ES-I3 (cell line): ENCODE measurements around the gene TRAF3IP3.

ENCODE experiments used
- H3K36me3 ChIP-seq: 2 replicates; pipeline ENCODE4 v1.6.1; 2013; ENCODE audit warnings: mild to moderate bottlenecking, low read length, control low read depth, moderate library complexity; ENCODE audit not compliant: insufficient read depth
- H3K4me1 ChIP-seq: 2 replicates; pipeline ENCODE4 v1.6.1; 2013; ENCODE audit warnings: mild to moderate bottlenecking, control low read depth, low read length; ENCODE audit not compliant: insufficient read depth
- H3K9ac ChIP-seq: 2 replicates; pipeline ENCODE4 v1.6.1; 2013; ENCODE audit warnings: low read depth, mild to moderate bottlenecking, low read length, moderate library complexity
- H3K9me3 ChIP-seq: 2 replicates; pipeline ENCODE4 v1.6.1; 2013; ENCODE audit warnings: mild to moderate bottlenecking, low read length, moderate library complexity; ENCODE audit not compliant: control insufficient read depth, insufficient read depth

TRAF3IP3 gene

DNA sequence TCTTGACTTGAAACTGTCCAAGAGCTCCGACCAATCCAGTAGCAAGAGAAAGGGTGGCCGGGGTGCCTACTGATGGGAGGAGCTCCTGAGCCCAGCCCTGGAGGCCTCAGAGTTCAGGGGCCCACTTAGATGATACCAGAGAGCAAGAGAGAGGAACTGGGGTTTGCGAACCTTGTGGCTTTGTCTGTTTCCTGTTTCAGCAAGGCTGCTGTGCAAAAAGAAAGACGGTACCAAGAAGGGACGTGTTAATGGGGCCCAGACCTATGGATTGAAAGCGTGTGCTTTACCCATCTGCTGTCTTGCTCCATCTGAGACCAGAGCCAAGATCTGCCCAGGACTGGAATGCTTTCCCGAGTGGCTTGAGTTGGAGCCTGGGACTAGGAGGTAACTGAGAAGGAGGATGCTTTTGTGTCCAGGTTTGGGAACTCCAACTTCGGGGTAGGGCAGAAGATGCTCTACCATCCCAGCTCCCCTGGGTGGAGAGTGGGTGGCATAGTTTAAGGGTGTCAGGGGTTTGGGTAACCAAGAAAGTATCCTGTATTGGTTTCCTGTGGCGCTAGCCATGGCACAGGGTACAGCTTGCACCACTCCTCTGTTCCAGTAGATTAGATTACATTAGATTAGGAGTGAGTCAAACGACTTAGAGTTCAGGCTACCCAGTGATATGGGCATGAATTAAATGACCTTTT lies at the start of gene TRAF3IP3:
TRAF3IP3 (plus strand) TSS at position 128 of the 689 bp plus-strand sequence. CDS start 3,987 bp downstream, outside the sequence.
- H3K4me1 ChIP-seq, result no peaks in the 10 kb centered on the region
- H3K9me3 ChIP-seq, result no peaks in the 10 kb centered on the region
- no peak within 1 kb of the TSS for H3K9ac ChIP-seq
- H3K36me3 ChIP-seq, result no peaks in the 10 kb centered on the region

DNA sequence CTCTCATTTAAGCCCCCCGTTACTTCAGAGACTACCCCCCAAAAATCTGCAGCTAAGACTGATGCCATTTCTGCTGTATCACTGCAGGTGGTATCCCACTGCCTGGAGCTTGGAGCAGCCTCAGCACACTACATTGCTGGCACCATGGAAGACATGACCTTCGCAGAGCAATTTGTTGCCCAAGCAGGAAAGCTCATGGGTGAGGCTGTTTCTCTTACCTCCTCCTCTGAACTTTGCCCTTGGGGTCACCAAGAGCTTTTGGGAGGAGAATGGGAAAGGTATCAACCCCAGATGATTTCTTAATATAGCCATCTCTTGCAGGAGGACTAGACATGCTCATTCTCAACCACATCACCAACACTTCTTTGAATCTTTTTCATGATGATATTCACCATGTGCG lies 49.2 kb upstream of the TRAF3IP3 start:
- Histone ChIP-seq H3K4me1 (no peaks in the 10 kb centered on the region), H3K36me3 (no peaks in the 10 kb centered on the region; the same call in 1 of the 2 replicates), H3K9ac (no peak overlapping the region), H3K9me3 (no peaks in the 10 kb centered on the region)

DNA sequence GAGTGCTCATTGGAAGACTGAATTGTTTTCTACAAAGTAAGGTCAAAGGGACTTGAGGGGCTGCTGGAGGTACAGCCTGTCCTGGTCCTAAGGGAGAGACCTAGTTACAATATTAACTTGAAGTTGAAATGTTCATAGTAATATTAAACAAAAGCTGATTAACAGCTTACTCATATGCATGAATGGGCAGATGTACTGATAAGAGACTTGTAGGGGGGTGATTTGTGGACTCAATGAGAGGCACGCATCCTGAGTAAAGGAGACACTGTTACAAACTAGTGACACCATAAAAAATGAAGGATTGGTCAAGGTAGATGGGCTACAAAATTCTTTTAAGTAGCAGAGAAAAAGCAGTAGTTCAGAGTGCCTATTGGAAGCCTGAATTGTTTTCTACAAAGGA lies 48.5 kb upstream of the TRAF3IP3 start:
- H3K9ac ChIP-seq, result no peak overlapping the region
- H3K9me3 ChIP-seq, result no peaks in the 10 kb centered on the region
- H3K4me1 ChIP-seq, result no peaks in the 10 kb centered on the region
- no peaks in the 10 kb centered on the region; the same call in 1 of the 2 replicates for H3K36me3 ChIP-seq

DNA sequence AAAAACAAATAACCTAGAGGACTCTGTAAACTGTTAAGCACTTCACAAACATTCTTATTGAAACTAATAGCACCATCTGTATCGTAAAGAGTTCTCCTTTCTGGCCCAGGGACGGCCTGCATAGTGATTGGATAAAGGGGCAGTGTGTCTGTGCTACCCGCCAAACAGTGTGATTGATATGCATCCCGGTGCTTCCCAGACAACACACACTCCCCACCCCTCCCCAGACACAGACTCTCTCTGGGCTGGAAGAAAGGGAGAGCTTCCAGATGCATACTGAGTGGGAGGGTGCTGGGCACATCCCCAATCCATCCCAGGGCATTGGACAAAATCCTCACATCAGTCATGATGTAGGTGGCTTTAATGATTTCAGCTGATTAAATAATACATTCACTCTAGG lies 47.6 kb upstream of the TRAF3IP3 start:
- Histone ChIP-seq H3K9ac (no peak overlapping the region), H3K36me3 (no peaks in the 10 kb centered on the region; the same call in 1 of the 2 replicates), H3K9me3 (no peaks in the 10 kb centered on the region), H3K4me1 (no peaks in the 10 kb centered on the region)

DNA sequence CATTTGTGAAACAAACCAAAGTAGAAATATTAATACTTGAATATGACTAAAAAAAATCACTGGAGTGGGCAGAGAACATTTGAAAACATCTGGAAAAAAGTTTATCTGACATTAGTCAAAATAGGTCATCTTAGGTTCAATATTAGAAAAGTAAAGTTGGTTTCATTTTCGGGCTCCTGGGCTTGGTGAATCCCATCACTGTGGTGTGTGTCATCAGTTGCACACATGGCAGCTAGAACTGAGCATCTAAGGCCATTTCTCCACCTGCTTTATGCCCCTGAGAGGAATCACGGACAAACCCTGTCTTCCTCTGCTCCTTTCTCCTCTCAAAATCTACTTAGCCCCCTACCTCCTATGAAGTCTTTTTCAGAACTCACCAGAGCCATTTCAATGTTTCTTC lies 45.8 kb upstream of the TRAF3IP3 start:
- Histone ChIP-seq H3K4me1 (no peaks in the 10 kb centered on the region), H3K9me3 (no peaks in the 10 kb centered on the region), H3K36me3 (no peaks in the 10 kb centered on the region; the same call in 1 of the 2 replicates), H3K9ac (no peak overlapping the region)

DNA sequence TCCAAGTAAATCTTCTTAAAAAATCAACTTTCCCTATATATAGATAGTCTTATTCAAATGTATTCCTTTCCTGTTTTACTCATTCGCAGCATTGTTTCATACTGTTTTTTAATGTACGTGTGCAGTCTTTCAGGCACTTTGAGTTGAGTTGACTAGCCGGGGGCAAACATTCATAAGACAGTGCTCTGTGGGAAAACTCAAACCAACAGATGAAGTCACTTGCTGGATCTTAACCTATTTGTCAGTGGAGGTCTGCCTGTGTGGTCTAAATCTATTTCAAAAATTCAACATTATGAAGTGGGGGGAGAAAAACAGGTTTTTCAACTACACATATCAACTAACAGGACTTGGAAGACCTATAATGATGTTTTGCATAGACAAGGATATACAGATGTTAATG lies 45.0 kb upstream of the TRAF3IP3 start:
- Histone ChIP-seq H3K36me3 (no peaks in the 10 kb centered on the region), H3K4me1 (no peaks in the 10 kb centered on the region), H3K9ac (no peak overlapping the region), H3K9me3 (no peaks in the 10 kb centered on the region)

DNA sequence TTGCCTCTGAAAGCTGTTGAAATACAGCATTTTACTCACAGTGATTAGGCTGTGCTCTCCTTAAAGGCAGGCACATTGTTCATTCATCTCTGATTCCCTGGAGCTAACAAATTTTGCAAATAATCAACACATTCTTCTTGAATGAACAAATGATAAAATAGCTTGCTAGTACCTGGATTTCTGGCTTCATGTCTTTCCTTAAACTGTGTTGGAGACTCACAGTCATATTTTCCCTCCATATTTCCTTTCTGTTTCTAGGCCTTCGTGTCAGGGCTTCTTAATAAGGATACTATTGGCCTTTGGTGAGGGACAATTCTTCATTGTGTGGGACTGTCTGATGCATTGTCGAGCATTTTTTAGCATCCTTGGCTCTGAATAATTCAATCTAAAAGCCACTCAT lies 41.5 kb upstream of the TRAF3IP3 start:
- no peaks in the 10 kb centered on the region for H3K36me3 ChIP-seq
- no peak overlapping the region for H3K9ac ChIP-seq
- no peaks in the 10 kb centered on the region for H3K9me3 ChIP-seq
- H3K4me1 ChIP-seq, result no peaks in the 10 kb centered on the region

DNA sequence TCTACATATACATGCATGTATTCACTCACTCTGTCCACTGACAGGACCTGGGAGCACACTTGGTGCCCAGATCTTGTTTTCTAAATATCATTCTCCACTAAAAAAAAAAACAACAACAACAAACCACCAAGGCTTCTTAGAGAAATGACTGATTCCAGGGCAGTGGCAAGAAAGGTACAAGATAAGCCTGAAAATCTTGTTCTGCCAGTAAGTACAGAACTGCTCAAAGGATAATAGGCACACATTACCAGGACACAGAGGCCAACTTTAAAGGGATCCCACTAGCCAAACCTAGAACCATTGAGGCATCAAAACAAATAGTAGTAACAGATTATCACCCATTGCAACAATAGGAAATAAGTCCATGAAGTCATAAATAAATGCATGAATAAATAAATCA lies 40.5 kb upstream of the TRAF3IP3 start:
- no peaks in the 10 kb centered on the region for H3K9me3 ChIP-seq
- no peak overlapping the region for H3K9ac ChIP-seq
- H3K36me3 ChIP-seq, result no peaks in the 10 kb centered on the region
- H3K4me1 ChIP-seq, result no peaks in the 10 kb centered on the region

GRCh38 chr1:209717818-209718217 lies 38.0 kb upstream of the TRAF3IP3 start:
- no peaks in the 10 kb centered on the region for H3K4me1 ChIP-seq
- no peaks in the 10 kb centered on the region for H3K36me3 ChIP-seq
- no peaks in the 10 kb centered on the region for H3K9me3 ChIP-seq
- H3K9ac ChIP-seq, result no peak overlapping the region

DNA sequence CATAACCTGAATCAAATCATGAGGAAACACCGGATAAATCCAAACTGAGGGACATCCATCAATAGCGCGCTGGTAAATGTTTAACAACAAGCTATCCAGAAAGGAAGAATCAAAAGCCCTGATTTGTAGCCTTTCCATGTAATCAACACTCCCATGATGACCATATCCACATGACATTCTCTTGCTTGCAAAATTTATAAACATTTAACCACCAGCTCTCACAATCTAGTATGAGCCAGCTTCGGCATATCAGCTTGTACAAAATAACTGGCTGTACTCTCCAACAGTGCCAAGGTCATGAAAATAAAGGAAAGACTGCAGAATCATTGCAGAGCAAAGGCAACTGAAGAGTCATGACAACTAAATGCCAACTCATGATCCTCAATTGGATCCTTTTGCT lies 35.5 kb upstream of the TRAF3IP3 start:
- H3K4me1 ChIP-seq, result no peaks in the 10 kb centered on the region
- no peaks in the 10 kb centered on the region for H3K9me3 ChIP-seq
- no peaks in the 10 kb centered on the region for H3K36me3 ChIP-seq
- H3K9ac ChIP-seq, result no peak overlapping the region

- H3K9ac ChIP-seq, result no peak overlapping the region
- no peaks in the 10 kb centered on the region for H3K36me3 ChIP-seq
- no peaks in the 10 kb centered on the region for H3K9me3 ChIP-seq
- no peaks in the 10 kb centered on the region for H3K4me1 ChIP-seq
Observed at GRCh38 chr1:209720826-209721225, 35.0 kb upstream of the TRAF3IP3 start.

- Histone ChIP-seq H3K36me3 (no peaks in the 10 kb centered on the region), H3K9ac (no peak overlapping the region), H3K4me1 (no peaks in the 10 kb centered on the region), H3K9me3 (no peaks in the 10 kb centered on the region)
Observed at GRCh38 chr1:209721323-209721722, 34.5 kb upstream of the TRAF3IP3 start.

DNA sequence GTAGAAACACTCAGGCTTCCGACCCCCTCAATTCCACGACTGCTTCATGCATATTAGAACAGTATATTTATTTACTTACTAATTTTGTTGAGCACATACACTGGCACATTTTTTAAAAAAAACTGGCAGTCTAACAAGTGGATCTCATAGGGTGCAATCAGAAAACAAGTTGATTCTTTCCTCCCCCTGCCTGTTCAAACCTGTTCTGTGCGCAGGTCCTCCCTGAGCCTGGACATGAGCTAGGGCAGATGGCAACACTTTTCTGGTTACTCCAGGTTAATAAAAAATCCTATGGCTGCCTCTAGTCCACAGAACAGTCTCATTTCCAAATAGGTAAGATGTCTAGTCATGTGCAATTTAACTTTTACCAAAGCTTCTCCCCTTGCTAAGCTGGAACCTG lies 32.6 kb upstream of the TRAF3IP3 start:
- Histone ChIP-seq H3K36me3 (no peaks in the 10 kb centered on the region), H3K9ac (no peak overlapping the region), H3K4me1 (no peaks in the 10 kb centered on the region), H3K9me3 (no peaks in the 10 kb centered on the region)

- no peaks in the 10 kb centered on the region for H3K9me3 ChIP-seq
- H3K4me1 ChIP-seq, result no peaks in the 10 kb centered on the region
- H3K36me3 ChIP-seq, result no peaks in the 10 kb centered on the region
- H3K9ac ChIP-seq, result no peak overlapping the region
Observed at GRCh38 chr1:209723756-209724693, 31.8 kb upstream of the TRAF3IP3 start.

GRCh38 chr1:209727286-209727685 lies 28.6 kb upstream of the TRAF3IP3 start:
- Histone ChIP-seq H3K9ac (no peak overlapping the region), H3K36me3 (no peaks in the 10 kb centered on the region), H3K9me3 (no peaks in the 10 kb centered on the region), H3K4me1 (no peaks in the 10 kb centered on the region)
